Measurements from ENCODE around the gene ZNF511.
"Not testable (repeated sequence)": the region's sequence is repeated elsewhere in the genome, so short reads cannot be mapped to it uniquely, and the experiment has no call there.

Gene ZNF511

GRCh38 chr10:133320852-133321422 lies 12.2 kb downstream of the ZNF511 start:
- H3K4me3 ChIP-seq (ENCODE audit: low read depth, low read length); POLR2A ChIA-PET; H3K36me3 ChIP-seq (ENCODE audit: control insufficient read depth in 2 of 2, insufficient read depth in 1 of 2, low read length in 2 of 2); H3K9me3 ChIP-seq (ENCODE audit: control insufficient read depth, insufficient read depth, low read depth, low read length); H3K4me1 ChIP-seq (ENCODE audit: control insufficient read depth, insufficient read depth, low read length); H3K27ac ChIP-seq (ENCODE audit: extremely low read depth, low read depth, low read length): not testable (repeated sequence)
- peak; percentile 49 for TF ChIP-seq SP2 (tag by site-specific recombination; IDR thresholded peaks at IDR 0.05)
- CTCF ChIA-PET, result interaction anchor here (1.6 to 1.8 kb wide), 2 partner anchors 9 to 13 kb away, joined by 3 to 9 read pairs; no protein-coding TSS in a partner anchor

GRCh38 chr10:133322064-133322709 lies 13.5 kb downstream of the ZNF511 start:
- H3K4me3 ChIP-seq (ENCODE audit: low read depth, low read length); H3K27ac ChIP-seq (ENCODE audit: extremely low read depth, low read depth, low read length); POLR2A ChIA-PET; H3K9me3 ChIP-seq (ENCODE audit: control insufficient read depth, insufficient read depth, low read depth, low read length); H3K4me1 ChIP-seq (ENCODE audit: control insufficient read depth, insufficient read depth, low read length); H3K36me3 ChIP-seq (ENCODE audit: control insufficient read depth in 2 of 2, insufficient read depth in 1 of 2, low read length in 2 of 2): not testable (repeated sequence)
- CTCF ChIA-PET, result interaction anchor here (1.6 kb wide), 1 partner anchor 14 kb away, joined by 3 read pairs; no protein-coding TSS in a partner anchor

- Histone ChIP-seq H3K36me3 (ENCODE audit: control insufficient read depth in 2 of 2, insufficient read depth in 1 of 2, low read length in 2 of 2) (no peaks in the 10 kb centered on the region), H3K4me1 (ENCODE audit: control insufficient read depth, insufficient read depth, low read length) (peaks cover 8% of the 10 kb centered on the region; the same call in 1 of the 2 replicates), H3K9me3 (ENCODE audit: control insufficient read depth, insufficient read depth, low read depth, low read length) (no peaks in the 10 kb centered on the region), H3K27ac (ENCODE audit: extremely low read depth, low read depth, low read length) (no peak overlapping the region), H3K4me3 (ENCODE audit: low read depth, low read length) (peak overlapping the region; percentile 38)
- POLR2A ChIA-PET, result interaction anchor here (0.7 to 1.9 kb wide), 3 partner anchors 9 to 356 kb away, joined by 4 to 15 read pairs (median 4); no protein-coding TSS in a partner anchor
- CTCF ChIA-PET, result interaction anchor here (0.5 to 1.2 kb wide), 3 partner anchors 16 to 181 kb away, joined by 3 to 5 read pairs (median 5); no protein-coding TSS in a partner anchor
- TF ChIP-seq TSHZ1 (tag by site-specific recombination; IDR thresholded peaks at IDR 0.05; ENCODE audit: borderline replicate concordance) (no peak), BCL11B (tag by site-specific recombination; IDR thresholded peaks at IDR 0.05; ENCODE audit: low read depth) (no peak), ZBTB49 (tag by site-specific recombination; IDR thresholded peaks at IDR 0.05; ENCODE audit: low read depth) (no peak), MZF1 (tag by site-specific recombination; IDR thresholded peaks at IDR 0.05; ENCODE audit: borderline replicate concordance) (no peak), ATF2 (tag by site-specific recombination; IDR thresholded peaks at IDR 0.05; ENCODE audit: low read depth) (no peak), PRDM6 (tag by site-specific recombination; IDR thresholded peaks at IDR 0.05) (no peak), ZNF157 (tag by site-specific recombination; IDR thresholded peaks at IDR 0.05) (no peak), ZNF18 (tag by site-specific recombination; IDR thresholded peaks at IDR 0.05) (no peak), ZNF521 (tag by site-specific recombination; IDR thresholded peaks at IDR 0.05) (no peak), ZNF747 (tag by site-specific recombination; IDR thresholded peaks at IDR 0.05) (no peak), ZNF837 (tag by site-specific recombination; IDR thresholded peaks at IDR 0.05) (no peak), ZBTB20 (tag by site-specific recombination; IDR thresholded peaks at IDR 0.05) (peak; percentile 36; the same call in 1 of the 2 replicates), ZNF266 (tag by site-specific recombination; IDR thresholded peaks at IDR 0.05; ENCODE audit: low read depth) (no peak), ZSCAN5A (tag by site-specific recombination; IDR thresholded peaks at IDR 0.05) (no peak), ZNF596 (tag by site-specific recombination; IDR thresholded peaks at IDR 0.05) (no peak)
These were observed 15.6 kb downstream of the ZNF511 start for GRCh38 chr10:133324198-133324792.

Measured in HEK293 (cell line).